Activated CD4-positive, alpha-beta T cell treated with anti-CD3 and anti-CD28 coated beads, Interleukin-10, Interleukin-2, amounts not matched to agents 100 ng/mL and 50 ng/mL, durations not matched to agents 16 hours and 8 hours (primary cell): Measurements from ENCODE around the gene OR52L1.

Experiments
- DNase-seq: peaks from one replicate; pipeline ENCODE4 v3.0.0-alpha.2; 2020

OR52L1 gene

DNA sequence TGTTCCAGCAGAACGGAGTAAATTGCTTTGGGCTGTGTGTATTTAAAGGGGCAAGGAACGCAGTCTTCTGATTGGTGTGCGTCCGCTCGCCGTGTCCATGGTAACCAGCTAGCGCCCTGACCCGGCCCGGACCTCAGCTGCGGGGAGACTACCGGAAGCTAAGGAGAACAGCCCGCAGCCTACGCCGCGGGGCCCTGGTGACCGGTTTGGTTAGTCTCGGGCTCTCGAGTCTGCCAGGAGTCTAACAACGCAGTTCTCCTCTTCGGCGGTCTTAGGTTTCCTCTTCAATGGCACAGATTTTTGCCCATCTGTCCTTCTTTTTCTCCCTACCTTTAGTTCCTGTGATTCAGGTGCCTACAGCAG is 48.2 kb downstream of the OR52L1 start:
- DNase-seq, result no peak

DNA sequence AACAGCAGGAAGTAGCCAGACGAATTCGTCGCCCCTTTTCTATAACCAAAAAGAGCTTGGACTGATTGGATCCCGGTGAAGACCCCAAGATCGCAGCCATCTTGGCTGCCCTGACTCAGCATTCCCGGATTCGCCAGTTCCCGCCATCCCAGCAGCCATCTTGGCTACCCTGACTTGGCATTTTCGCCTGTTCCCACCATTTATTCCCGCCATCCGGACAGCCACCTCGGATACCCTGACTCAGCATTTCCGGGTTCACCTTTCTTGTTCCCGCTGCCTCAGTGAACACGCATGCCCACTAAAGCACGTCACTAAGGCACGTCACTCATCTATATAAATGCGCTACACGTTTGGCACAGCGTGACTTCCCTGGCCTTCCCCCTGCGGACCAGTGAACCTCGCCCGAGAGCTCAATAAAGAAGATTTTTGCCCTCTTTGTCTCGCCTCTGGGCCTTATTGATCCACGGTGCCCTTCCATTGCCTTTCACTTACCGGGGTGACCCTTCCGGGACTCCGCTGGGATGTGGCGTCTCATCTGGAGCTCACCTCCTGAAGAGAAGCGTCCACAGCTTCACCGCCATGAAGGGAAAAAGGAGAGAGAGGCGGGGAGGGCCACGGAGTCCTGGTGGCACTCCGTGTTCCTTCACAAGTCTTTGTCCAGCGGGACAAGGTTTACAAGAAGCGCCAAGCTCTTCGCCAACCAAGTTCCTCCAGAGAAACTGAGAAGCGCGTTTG is 48.8 kb downstream of the OR52L1 start:
- DNase-seq, result no peak
